HepG2 (cell line): Measurements from ENCODE around the gene CDC14A.

Experiments used
- BRCA1 ChIP-seq: sonication (generic); formaldehyde crosslinking; IDR thresholded peaks from 2 replicates; pipeline ENCODE4 v1.4.0; 2020; ENCODE audit warnings: missing genetic modification reagents
- CEBPZ ChIP-seq: IDR thresholded peaks from 2 replicates; pipeline ENCODE4 v1.6.1; 2012; ENCODE audit warnings: low read length, improper control_type of control experiment
- NFYB ChIP-seq: sonication (generic); formaldehyde crosslinking; IDR thresholded peaks from 2 replicates; pipeline ENCODE4 v1.4.0; 2020; ENCODE audit warnings: missing genetic modification reagents
- ZNF10 ChIP-seq: sonication (generic); formaldehyde crosslinking; IDR thresholded peaks from 2 replicates; pipeline ENCODE4 v1.4.0; 2020; ENCODE audit warnings: mild to moderate bottlenecking, low read depth, missing genetic modification reagents, borderline replicate concordance

GRCh38 chr1:100512803-100513352 lies 160.6 kb downstream of the CDC14A start:
- no peak for TF ChIP-seq ZNF10 (CRISPR knock-in tag)
- TF ChIP-seq NFYB (CRISPR knock-in tag): no peak
- TF ChIP-seq CEBPZ: no peak
- no peak for TF ChIP-seq BRCA1 (CRISPR knock-in tag)
